DND-41 (cell line): ENCODE measurements around the gene TLR4.

Experiments used
- ATAC-seq: fragments of 200-7000 bp; cut with Tn5 transposase; 3 replicates; pipeline ENCODE4 v1.9.1; 2021; ENCODE audit warnings: low read depth; ENCODE audit not compliant: insufficient read depth
- DNase-seq: peaks from one replicate; pipeline ENCODE4 v3.0.0-alpha.2; 2020
- H2AFZ ChIP-seq: 2 replicates; pipeline ENCODE4 v1.6.0; 2012; ENCODE audit warnings: low read depth, low read length
- H3K27ac ChIP-seq: 2 replicates; pipeline ENCODE4 v1.5.1; 2012; ENCODE audit warnings: low read length, inconsistent platforms
- H3K27me3 ChIP-seq: fragments of 200-600 bp; sonication (generic); 2 replicates; pipeline ENCODE4 v1.6.0; 2012; ENCODE audit warnings: low read length, mild to moderate bottlenecking, inconsistent platforms; ENCODE audit not compliant: insufficient read depth, poor library complexity
- H3K36me3 ChIP-seq: 2 replicates; pipeline ENCODE4 v1.5.1; 2012; ENCODE audit warnings: low read length, inconsistent platforms; ENCODE audit not compliant: insufficient read depth
- H3K4me1 ChIP-seq: 2 replicates; pipeline ENCODE4 v1.5.1; 2012; ENCODE audit warnings: mild to moderate bottlenecking, low read length; ENCODE audit not compliant: insufficient read depth
- H3K4me2 ChIP-seq: 2 replicates; pipeline ENCODE4 v1.6.0; 2012; ENCODE audit warnings: mild to moderate bottlenecking, moderate library complexity, low read length, inconsistent platforms; ENCODE audit not compliant: insufficient read depth
- H3K4me3 ChIP-seq, 2 experiments: fragments of 200-600 bp in 1 of 2; shearing (Covaris generic) in 1 of 2; 2 replicates each; pipeline ENCODE4 v1.5.1; 2012 to 2016; ENCODE audit warnings: inconsistent platforms in 2 of 2, low read length in 2 of 2, mild to moderate bottlenecking in 2 of 2, low read depth in 1 of 2, moderate library complexity in 1 of 2
- H3K79me2 ChIP-seq: 2 replicates; pipeline ENCODE4 v1.6.0; 2012; ENCODE audit warnings: low read length, inconsistent platforms; ENCODE audit not compliant: insufficient read depth
- H3K9ac ChIP-seq: 2 replicates; pipeline ENCODE4 v1.6.0; 2012; ENCODE audit warnings: low read depth, mild to moderate bottlenecking, inconsistent platforms, low read length, moderate library complexity
- H3K9me3 ChIP-seq: 2 replicates; pipeline ENCODE4 v1.5.1; 2012; ENCODE audit warnings: low read length, moderate library complexity, mild to moderate bottlenecking, inconsistent platforms; ENCODE audit not compliant: insufficient read depth, severe bottlenecking
- H4K20me1 ChIP-seq: 2 replicates; pipeline ENCODE4 v1.6.0; 2012; ENCODE audit warnings: low read length; ENCODE audit not compliant: insufficient read depth
- EZH2 ChIP-seq: IDR thresholded peaks from 3 replicates; pipeline ENCODE4 v1.6.1; 2012; ENCODE audit warnings: borderline replicate concordance, low read depth, mild to moderate bottlenecking, moderate library complexity, low read length, inconsistent platforms; ENCODE audit not compliant: severe bottlenecking
- TF ChIP-seq, protein P1 (sequence below): IDR thresholded peaks from 2 replicates; pipeline ENCODE4 v1.5.1; 2012; ENCODE audit warnings: borderline replicate concordance, low read length, moderate library complexity, mild to moderate bottlenecking; ENCODE audit not compliant: poor library complexity, severe bottlenecking; ENCODE audit errors: extremely low read depth

TLR4 gene

DNA sequence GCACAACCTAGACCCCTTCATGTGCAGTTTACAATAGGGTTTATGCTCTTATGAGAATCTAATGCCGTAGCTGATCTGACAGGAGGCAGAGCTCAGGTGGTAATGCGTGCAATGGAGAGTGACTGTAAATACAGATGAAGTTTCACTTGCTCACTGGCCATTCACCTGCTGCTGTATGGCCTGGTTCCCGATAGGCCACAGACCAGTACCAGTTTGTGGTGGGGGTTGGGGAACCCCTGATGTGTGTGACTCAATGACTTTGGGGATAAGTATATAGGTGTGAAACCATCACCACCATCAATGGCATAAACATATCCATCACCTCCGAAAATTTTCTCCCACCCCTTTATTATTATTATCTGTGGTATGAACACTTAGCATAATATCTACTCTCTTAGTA lies 42.1 kb downstream of the TLR4 start:
- TF ChIP-seq EZH2, result no peak
- TF ChIP-seq, protein P1, sequence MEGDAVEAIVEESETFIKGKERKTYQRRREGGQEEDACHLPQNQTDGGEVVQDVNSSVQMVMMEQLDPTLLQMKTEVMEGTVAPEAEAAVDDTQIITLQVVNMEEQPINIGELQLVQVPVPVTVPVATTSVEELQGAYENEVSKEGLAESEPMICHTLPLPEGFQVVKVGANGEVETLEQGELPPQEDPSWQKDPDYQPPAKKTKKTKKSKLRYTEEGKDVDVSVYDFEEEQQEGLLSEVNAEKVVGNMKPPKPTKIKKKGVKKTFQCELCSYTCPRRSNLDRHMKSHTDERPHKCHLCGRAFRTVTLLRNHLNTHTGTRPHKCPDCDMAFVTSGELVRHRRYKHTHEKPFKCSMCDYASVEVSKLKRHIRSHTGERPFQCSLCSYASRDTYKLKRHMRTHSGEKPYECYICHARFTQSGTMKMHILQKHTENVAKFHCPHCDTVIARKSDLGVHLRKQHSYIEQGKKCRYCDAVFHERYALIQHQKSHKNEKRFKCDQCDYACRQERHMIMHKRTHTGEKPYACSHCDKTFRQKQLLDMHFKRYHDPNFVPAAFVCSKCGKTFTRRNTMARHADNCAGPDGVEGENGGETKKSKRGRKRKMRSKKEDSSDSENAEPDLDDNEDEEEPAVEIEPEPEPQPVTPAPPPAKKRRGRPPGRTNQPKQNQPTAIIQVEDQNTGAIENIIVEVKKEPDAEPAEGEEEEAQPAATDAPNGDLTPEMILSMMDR, result no peak
- Histone ChIP-seq H3K4me2 (no peak overlapping the region), H3K9ac (no peak overlapping the region), H3K4me1 (no peaks in the 10 kb centered on the region), H3K36me3 (no peaks in the 10 kb centered on the region), H4K20me1 (no peaks in the 10 kb centered on the region), H3K4me3 (no peak overlapping the region), H3K27me3 (peaks cover under 1% of the 10 kb centered on the region), H3K27ac (no peak overlapping the region), H3K79me2 (no peaks in the 10 kb centered on the region), H3K9me3 (no peaks in the 10 kb centered on the region), H2AFZ (no peak overlapping the region)
- ATAC-seq (no peak), DNase-seq (no peak)

DNA sequence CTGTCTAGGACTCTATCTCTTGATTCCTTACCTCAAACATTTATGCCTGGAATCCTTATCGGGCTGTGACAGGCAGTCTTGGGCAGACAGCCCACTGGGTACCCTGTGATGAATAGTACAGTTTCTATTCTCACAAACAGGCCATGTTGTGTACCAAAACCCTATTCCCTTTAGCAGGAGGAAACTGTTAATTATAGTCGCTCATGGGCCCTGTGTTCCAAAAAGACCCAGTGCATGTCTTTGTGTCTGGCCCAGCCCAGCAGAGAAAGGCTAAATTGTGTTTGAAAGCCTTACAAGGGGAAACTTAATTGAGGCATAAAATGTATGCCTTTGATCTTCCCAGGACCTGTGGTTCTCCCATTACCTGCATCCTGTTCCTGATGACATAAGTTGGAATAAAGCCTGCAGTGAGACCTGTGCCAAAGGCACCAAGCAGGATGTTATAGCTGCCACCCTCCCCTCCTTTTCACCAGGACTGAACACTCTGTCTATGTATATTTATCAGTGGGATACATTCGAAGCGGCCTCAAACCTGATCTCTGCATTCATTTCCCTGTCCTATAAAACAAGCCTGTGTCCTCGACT lies 43.3 kb downstream of the TLR4 start:
- Histone ChIP-seq H2AFZ (no peak overlapping the region), H3K4me2 (no peak overlapping the region), H3K4me1 (no peaks in the 10 kb centered on the region), H3K4me3 (no peak overlapping the region), H4K20me1 (no peaks in the 10 kb centered on the region), H3K27ac (no peak overlapping the region), H3K9ac (no peak overlapping the region), H3K36me3 (no peaks in the 10 kb centered on the region), H3K79me2 (no peaks in the 10 kb centered on the region), H3K9me3 (no peaks in the 10 kb centered on the region), H3K27me3 (no peaks in the 10 kb centered on the region)
- DNase-seq (no peak), ATAC-seq (no peak)
- TF ChIP-seq EZH2, result no peak
- TF ChIP-seq, protein P1, result no peak

DNA sequence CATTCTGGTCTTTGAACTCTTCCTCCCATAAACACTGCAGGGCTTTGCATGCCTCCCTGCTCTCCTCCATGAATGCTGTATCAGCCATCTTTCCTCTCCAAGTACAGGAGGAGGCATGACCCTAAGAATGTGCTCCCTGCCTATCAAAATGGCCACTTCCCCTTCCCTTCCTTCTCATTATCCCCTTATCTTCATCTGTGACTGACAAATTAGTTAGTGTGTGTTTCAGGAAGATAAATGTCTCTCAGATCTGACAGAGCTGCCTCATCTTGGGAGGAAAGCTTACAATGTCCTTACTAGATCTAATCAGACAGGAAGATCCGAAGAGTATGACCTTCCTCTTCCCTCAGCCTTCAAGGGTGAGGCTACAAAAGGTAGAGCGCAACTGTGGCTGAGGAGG lies 46.2 kb downstream of the TLR4 start:
- no peaks in the 10 kb centered on the region for H4K20me1 ChIP-seq
- ATAC-seq, result no peak
- no peaks in the 10 kb centered on the region for H3K79me2 ChIP-seq
- no peak for TF ChIP-seq EZH2
- TF ChIP-seq, protein P1, result no peak
- no peak overlapping the region for H3K27ac ChIP-seq
- H3K4me1 ChIP-seq, result no peaks in the 10 kb centered on the region
- no peak for DNase-seq
- H3K36me3 ChIP-seq, result no peaks in the 10 kb centered on the region
- no peaks in the 10 kb centered on the region for H3K9me3 ChIP-seq
- H3K27me3 ChIP-seq, result no peaks in the 10 kb centered on the region
- no peak overlapping the region for H2AFZ ChIP-seq
- no peak overlapping the region for H3K9ac ChIP-seq
- H3K4me2 ChIP-seq, result no peak overlapping the region
- H3K4me3 ChIP-seq, result no peak overlapping the region

DNA sequence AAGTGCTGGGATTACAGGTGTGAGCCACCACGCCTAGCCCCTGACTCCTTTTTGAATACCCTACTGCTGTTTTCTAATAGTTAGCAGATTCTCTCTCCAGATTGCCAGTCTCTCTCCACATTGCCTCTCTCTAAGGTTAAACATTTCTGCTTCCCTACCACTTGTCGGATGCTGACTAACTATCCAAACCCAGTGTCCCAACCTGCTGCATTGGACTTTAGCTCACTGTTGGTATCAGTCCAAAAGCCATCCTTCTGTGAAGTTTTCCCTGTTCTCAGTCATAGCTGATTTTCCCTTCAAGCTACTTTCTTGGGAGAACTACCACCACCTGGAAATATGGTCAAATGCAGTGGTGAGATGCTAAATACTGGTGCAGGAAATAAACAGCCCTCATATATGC lies 48.7 kb downstream of the TLR4 start:
- DNase-seq (no peak), ATAC-seq (no peak)
- Histone ChIP-seq H3K79me2 (no peaks in the 10 kb centered on the region), H3K36me3 (no peaks in the 10 kb centered on the region), H3K4me3 (no peak overlapping the region), H3K27me3 (no peaks in the 10 kb centered on the region), H3K27ac (no peak overlapping the region), H3K9me3 (no peaks in the 10 kb centered on the region), H4K20me1 (no peaks in the 10 kb centered on the region), H3K9ac (no peak overlapping the region), H2AFZ (no peak overlapping the region), H3K4me2 (no peak overlapping the region), H3K4me1 (no peaks in the 10 kb centered on the region)
- TF ChIP-seq, protein P1, result no peak
- no peak for TF ChIP-seq EZH2
